HG03575 (cell line): Measurements from ENCODE around the gene ARHGEF18.
"Not testable (repeated sequence)": the region's sequence is repeated elsewhere in the genome, so short reads cannot be mapped to it uniquely, and the experiment has no call there.

Experiments
- ATAC-seq: cut with Tn5 transposase; IDR thresholded peaks from one replicate; pipeline ENCODE4 v1.9.1; 2021; ENCODE audit not compliant: unreplicated experiment, insufficient number of reproducible peaks, low FRiP score; ENCODE audit errors: extremely low read depth

Gene ARHGEF18

GRCh38 chr19:7342143-7342542, 6.6 kb upstream of the ARHGEF18 start:
- no peak for ATAC-seq

- no peak for ATAC-seq
Observed at GRCh38 chr19:7346488-7346971, 2.2 kb upstream of the ARHGEF18 start.

- ATAC-seq: not testable (repeated sequence)
Observed at GRCh38 chr19:7346997-7347396, 1.7 kb upstream of the ARHGEF18 start.

GRCh38 chr19:7349231-7349591, 474 bp downstream of the ARHGEF18 start:
- ATAC-seq: no peak

- no peak for ATAC-seq
Observed at GRCh38 chr19:7349961-7350711, 1.4 kb downstream of the ARHGEF18 start.

GRCh38 chr19:7351861-7352260, 3.1 kb downstream of the ARHGEF18 start:
- no peak for ATAC-seq

- ATAC-seq: no peak
Observed at GRCh38 chr19:7355151-7355820, 6.5 kb downstream of the ARHGEF18 start.

- ATAC-seq: no peak
Observed at GRCh38 chr19:7355871-7356270, 7.1 kb downstream of the ARHGEF18 start.

GRCh38 chr19:7356899-7357627, 8.3 kb downstream of the ARHGEF18 start:
- no peak for ATAC-seq

- no peak for ATAC-seq
Observed at GRCh38 chr19:7358102-7358597, 9.4 kb downstream of the ARHGEF18 start.

GRCh38 chr19:7360393-7360984, 11.8 kb downstream of the ARHGEF18 start:
- ATAC-seq: no peak

- no peak for ATAC-seq
Observed at GRCh38 chr19:7363225-7363624, 14.5 kb downstream of the ARHGEF18 start.

- ATAC-seq: no peak
Observed at GRCh38 chr19:7366701-7367420, 18.1 kb downstream of the ARHGEF18 start.

- ATAC-seq: no peak
Observed at GRCh38 chr19:7368456-7368855, 19.7 kb downstream of the ARHGEF18 start.

- ATAC-seq: not testable (repeated sequence)
Observed at GRCh38 chr19:7368866-7369265, 20.1 kb downstream of the ARHGEF18 start.

GRCh38 chr19:7370546-7370945, 21.8 kb downstream of the ARHGEF18 start:
- ATAC-seq: no peak

GRCh38 chr19:7371001-7371400, 22.3 kb downstream of the ARHGEF18 start:
- no peak for ATAC-seq

- ATAC-seq: no peak
Observed at GRCh38 chr19:7372810-7373209, 24.1 kb downstream of the ARHGEF18 start.

- no peak for ATAC-seq
Observed at GRCh38 chr19:7373862-7374261, 25.1 kb downstream of the ARHGEF18 start.
